Measurements from ENCODE around the gene PNPLA1.

DNA sequence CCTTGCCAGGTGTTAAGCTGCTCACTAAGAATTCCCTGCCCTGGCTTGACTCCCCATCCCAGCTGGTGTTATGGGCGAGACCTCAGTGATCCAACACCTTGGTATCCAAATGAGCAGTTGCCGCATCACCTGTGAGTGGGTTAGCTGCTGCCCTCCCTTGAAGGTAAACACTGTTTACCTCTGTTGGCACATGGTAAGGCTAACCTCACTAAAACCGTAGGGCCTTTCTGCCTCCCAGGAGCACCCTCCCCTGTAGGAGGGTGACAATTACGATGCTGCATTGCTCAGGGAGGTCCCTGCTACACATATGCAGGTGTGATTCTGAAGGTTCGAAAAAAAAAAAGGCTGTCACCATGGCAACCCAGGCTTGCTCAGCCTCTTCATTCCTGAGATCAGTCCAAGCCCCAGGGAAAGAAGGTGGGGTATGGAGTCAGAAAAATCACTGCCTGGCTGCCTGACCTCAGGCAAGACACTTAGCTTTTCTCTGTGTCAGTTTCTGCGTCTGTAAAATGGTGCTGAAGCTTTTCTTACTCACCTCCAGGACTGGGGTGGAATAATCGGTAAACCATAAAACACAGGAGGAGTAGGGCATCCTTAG, 19.5 kb downstream of the PNPLA1 start:
- no peak for TF ChIP-seq RUNX3 (IDR thresholded peaks at IDR 0.05; ENCODE audit: low read length)
- no peak for TF ChIP-seq MTA2 (IDR thresholded peaks at IDR 0.05; ENCODE audit: low read depth)
- TF ChIP-seq, protein P1, sequence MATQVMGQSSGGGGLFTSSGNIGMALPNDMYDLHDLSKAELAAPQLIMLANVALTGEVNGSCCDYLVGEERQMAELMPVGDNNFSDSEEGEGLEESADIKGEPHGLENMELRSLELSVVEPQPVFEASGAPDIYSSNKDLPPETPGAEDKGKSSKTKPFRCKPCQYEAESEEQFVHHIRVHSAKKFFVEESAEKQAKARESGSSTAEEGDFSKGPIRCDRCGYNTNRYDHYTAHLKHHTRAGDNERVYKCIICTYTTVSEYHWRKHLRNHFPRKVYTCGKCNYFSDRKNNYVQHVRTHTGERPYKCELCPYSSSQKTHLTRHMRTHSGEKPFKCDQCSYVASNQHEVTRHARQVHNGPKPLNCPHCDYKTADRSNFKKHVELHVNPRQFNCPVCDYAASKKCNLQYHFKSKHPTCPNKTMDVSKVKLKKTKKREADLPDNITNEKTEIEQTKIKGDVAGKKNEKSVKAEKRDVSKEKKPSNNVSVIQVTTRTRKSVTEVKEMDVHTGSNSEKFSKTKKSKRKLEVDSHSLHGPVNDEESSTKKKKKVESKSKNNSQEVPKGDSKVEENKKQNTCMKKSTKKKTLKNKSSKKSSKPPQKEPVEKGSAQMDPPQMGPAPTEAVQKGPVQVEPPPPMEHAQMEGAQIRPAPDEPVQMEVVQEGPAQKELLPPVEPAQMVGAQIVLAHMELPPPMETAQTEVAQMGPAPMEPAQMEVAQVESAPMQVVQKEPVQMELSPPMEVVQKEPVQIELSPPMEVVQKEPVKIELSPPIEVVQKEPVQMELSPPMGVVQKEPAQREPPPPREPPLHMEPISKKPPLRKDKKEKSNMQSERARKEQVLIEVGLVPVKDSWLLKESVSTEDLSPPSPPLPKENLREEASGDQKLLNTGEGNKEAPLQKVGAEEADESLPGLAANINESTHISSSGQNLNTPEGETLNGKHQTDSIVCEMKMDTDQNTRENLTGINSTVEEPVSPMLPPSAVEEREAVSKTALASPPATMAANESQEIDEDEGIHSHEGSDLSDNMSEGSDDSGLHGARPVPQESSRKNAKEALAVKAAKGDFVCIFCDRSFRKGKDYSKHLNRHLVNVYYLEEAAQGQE (IDR thresholded peaks at IDR 0.05; ENCODE audit: low read depth, low read length), result no peak
- TF ChIP-seq KAT2A (conservative IDR thresholded peaks at IDR 0.05; ENCODE audit: control insufficient read depth, low read depth, low read length), result no peak
- TF ChIP-seq POLR2AphosphoS5 (IDR thresholded peaks at IDR 0.05; ENCODE audit: low read length), result no peak
- TF ChIP-seq YY1 (IDR thresholded peaks at IDR 0.05; ENCODE audit: low read depth, low read length), result no peak
- no peak for TF ChIP-seq SP1 (IDR thresholded peaks at IDR 0.05; ENCODE audit: low read depth, low read length)
- TF ChIP-seq EZH2 (IDR thresholded peaks at IDR 0.05; ENCODE audit: borderline replicate concordance, control insufficient read depth, low read depth, low read length), result no peak
- TF ChIP-seq, protein P2, sequence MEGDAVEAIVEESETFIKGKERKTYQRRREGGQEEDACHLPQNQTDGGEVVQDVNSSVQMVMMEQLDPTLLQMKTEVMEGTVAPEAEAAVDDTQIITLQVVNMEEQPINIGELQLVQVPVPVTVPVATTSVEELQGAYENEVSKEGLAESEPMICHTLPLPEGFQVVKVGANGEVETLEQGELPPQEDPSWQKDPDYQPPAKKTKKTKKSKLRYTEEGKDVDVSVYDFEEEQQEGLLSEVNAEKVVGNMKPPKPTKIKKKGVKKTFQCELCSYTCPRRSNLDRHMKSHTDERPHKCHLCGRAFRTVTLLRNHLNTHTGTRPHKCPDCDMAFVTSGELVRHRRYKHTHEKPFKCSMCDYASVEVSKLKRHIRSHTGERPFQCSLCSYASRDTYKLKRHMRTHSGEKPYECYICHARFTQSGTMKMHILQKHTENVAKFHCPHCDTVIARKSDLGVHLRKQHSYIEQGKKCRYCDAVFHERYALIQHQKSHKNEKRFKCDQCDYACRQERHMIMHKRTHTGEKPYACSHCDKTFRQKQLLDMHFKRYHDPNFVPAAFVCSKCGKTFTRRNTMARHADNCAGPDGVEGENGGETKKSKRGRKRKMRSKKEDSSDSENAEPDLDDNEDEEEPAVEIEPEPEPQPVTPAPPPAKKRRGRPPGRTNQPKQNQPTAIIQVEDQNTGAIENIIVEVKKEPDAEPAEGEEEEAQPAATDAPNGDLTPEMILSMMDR (IDR thresholded peaks at IDR 0.05 in 2 of 3, conservative IDR thresholded peaks at IDR 0.05 in 1 of 3; ENCODE audit: control insufficient read depth in 2 of 3, extremely low read depth in 1 of 3, insufficient read depth in 1 of 3, low read depth in 3 of 3, low read length in 3 of 3), result no peak
- TF ChIP-seq, protein P3, sequence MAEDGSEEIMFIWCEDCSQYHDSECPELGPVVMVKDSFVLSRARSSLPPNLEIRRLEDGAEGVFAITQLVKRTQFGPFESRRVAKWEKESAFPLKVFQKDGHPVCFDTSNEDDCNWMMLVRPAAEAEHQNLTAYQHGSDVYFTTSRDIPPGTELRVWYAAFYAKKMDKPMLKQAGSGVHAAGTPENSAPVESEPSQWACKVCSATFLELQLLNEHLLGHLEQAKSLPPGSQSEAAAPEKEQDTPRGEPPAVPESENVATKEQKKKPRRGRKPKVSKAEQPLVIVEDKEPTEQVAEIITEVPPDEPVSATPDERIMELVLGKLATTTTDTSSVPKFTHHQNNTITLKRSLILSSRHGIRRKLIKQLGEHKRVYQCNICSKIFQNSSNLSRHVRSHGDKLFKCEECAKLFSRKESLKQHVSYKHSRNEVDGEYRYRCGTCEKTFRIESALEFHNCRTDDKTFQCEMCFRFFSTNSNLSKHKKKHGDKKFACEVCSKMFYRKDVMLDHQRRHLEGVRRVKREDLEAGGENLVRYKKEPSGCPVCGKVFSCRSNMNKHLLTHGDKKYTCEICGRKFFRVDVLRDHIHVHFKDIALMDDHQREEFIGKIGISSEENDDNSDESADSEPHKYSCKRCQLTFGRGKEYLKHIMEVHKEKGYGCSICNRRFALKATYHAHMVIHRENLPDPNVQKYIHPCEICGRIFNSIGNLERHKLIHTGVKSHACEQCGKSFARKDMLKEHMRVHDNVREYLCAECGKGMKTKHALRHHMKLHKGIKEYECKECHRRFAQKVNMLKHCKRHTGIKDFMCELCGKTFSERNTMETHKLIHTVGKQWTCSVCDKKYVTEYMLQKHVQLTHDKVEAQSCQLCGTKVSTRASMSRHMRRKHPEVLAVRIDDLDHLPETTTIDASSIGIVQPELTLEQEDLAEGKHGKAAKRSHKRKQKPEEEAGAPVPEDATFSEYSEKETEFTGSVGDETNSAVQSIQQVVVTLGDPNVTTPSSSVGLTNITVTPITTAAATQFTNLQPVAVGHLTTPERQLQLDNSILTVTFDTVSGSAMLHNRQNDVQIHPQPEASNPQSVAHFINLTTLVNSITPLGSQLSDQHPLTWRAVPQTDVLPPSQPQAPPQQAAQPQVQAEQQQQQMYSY (CRISPR knock-in tag; IDR thresholded peaks at IDR 0.05), result no peak
- no peak for TF ChIP-seq POLR2A (IDR thresholded peaks at IDR 0.05; ENCODE audit: low read depth, low read length)
